PC-3 (cell line): Measurements from ENCODE around the gene SNRPF.

ENCODE experiments used
- EZH2 ChIP-seq: fragments of 300-600 bp; sonication (generic); IDR thresholded peaks from one replicate; pipeline ENCODE4 v1.6.1; 2017; ENCODE audit warnings: antibody characterized with exemption, mild to moderate bottlenecking, low read length; ENCODE audit not compliant: unreplicated experiment
- TF ChIP-seq, protein P1 (sequence below): fragments of 300-600 bp; sonication (generic); conservative IDR thresholded peaks from 2 replicates; pipeline ENCODE4 v1.5.1; 2017; ENCODE audit warnings: antibody characterized with exemption, low read depth, mild to moderate bottlenecking, low read length

DNA sequence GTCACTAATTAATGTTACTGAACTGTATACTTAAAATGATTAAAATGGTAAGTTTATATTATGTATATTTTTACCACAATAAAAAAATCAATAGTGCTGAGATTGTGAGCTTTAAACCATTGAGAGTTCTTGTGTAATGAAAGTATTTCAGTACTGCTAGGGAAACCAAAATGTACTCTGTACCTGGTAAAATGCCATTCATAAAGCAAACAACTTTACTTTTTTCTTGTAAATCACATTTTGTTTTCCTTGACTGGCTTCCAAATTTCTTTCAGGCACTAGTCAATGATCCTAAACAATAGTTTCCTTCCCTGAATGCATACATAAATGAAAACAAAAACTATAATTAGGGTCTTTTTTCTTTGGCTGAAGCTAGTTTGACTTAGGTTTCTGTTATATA, 29.4 kb upstream of the SNRPF start:
- TF ChIP-seq, protein P1, sequence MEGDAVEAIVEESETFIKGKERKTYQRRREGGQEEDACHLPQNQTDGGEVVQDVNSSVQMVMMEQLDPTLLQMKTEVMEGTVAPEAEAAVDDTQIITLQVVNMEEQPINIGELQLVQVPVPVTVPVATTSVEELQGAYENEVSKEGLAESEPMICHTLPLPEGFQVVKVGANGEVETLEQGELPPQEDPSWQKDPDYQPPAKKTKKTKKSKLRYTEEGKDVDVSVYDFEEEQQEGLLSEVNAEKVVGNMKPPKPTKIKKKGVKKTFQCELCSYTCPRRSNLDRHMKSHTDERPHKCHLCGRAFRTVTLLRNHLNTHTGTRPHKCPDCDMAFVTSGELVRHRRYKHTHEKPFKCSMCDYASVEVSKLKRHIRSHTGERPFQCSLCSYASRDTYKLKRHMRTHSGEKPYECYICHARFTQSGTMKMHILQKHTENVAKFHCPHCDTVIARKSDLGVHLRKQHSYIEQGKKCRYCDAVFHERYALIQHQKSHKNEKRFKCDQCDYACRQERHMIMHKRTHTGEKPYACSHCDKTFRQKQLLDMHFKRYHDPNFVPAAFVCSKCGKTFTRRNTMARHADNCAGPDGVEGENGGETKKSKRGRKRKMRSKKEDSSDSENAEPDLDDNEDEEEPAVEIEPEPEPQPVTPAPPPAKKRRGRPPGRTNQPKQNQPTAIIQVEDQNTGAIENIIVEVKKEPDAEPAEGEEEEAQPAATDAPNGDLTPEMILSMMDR, result no peak
- no peak for TF ChIP-seq EZH2
